Esophagus muscularis mucosa (tissue), 4 donors: ENCODE measurements around the gene KLHL30. TPM values are rescaled to one million over a fixed set of nuclear protein-coding genes. Genes with fewer than 3 reads are reported as not detected.

Experiments
- DNase-seq: peaks from one replicate; pipeline ENCODE4 v3.0.0-alpha.2; 2017; ENCODE audit errors: extremely low spot score
- H3K27ac ChIP-seq, 4 donors: fragments of 200-600 bp; sonication (generic); replicated peaks in 1 of 4; 1 replicate in 3 of 4; 2 replicates in 1 of 4; pipeline ENCODE4 v1.5.1; 2016 to 2019; ENCODE audit warnings: mild to moderate bottlenecking in 1 of 4
- H3K27me3 ChIP-seq, 4 donors: fragments of 200-600 bp; sonication (generic); one replicate each; pipeline versions ENCODE4 v1.5.1 to v1.6.0; 2016 to 2019
- H3K36me3 ChIP-seq, 4 donors: fragments of 200-600 bp; sonication (generic); one replicate each; pipeline ENCODE4 v1.5.1; 2016 to 2019
- H3K4me1 ChIP-seq, 4 donors: fragments of 200-600 bp; sonication (generic); one replicate each; pipeline ENCODE4 v1.5.1; 2016 to 2019
- H3K4me3 ChIP-seq, 4 donors: fragments of 200-600 bp; sonication (generic); 1 replicate in 2 of 4; 2 replicates in 2 of 4; pipeline ENCODE4 v1.5.1; 2016 to 2019; ENCODE audit warnings: mild to moderate bottlenecking in 4 of 4, moderate library complexity in 1 of 4
- H3K9me3 ChIP-seq, 4 donors: fragments of 200-600 bp; sonication (generic); 1 replicate in 3 of 4; 2 replicates in 1 of 4; pipeline ENCODE4 v1.5.1; 2016 to 2019
- EP300 ChIP-seq: sonication (generic); formaldehyde crosslinking; IDR thresholded peaks from one replicate; pipeline ENCODE4 v1.6.1; 2017; ENCODE audit warnings: antibody characterized with exemption
- POLR2A ChIP-seq: fragments of 450-650 bp; IDR thresholded peaks from one replicate; pipeline ENCODE4 v1.6.1; 2017; ENCODE audit warnings: antibody characterized with exemption, moderate library complexity, mild to moderate bottlenecking, low read depth
- POLR2AphosphoS5 ChIP-seq, 2 donors: sonication (generic); formaldehyde crosslinking; IDR thresholded peaks; one replicate each; pipeline ENCODE4 v1.6.1; 2017; ENCODE audit warnings: antibody characterized with exemption in 2 of 2
- WGBS: methylation state at CpG from one replicate; pipeline ENCODE4 v1.1.5; 2018; 5-methylcytosine and 5-hydroxymethylcytosine counted together
- intact Hi-C: fragments of 100-400 bp; cut with DNase I; formaldehyde crosslinking; loops from one replicate; pipeline ENCODE4 v1.15.1; 2023
- total RNA-seq, 4 donors: library from RNA; depleted of rRNA; stranded (reverse); fragments of >200 nt; gene quantifications; one replicate each; pipeline versions ENCODE4 v1.1.0 to v1.2.1, GENCODE V29; 2016
- TF ChIP-seq, protein P1 (sequence below), 3 experiments: fragments of 200-600 bp in 2 of 3; fragments of 450-650 bp in 1 of 3; sonication (generic) in 2 of 3; IDR thresholded peaks; one replicate each; pipeline ENCODE4 v1.5.1; 2017 to 2019; ENCODE audit warnings: antibody characterized with exemption in 3 of 3, mild to moderate bottlenecking in 2 of 3, moderate library complexity in 1 of 3

The KLHL30 gene
- total RNA-seq, 4 donors from 2014 or later, result 1.2 to 8.0 (median 4.4) TPM

DNA sequence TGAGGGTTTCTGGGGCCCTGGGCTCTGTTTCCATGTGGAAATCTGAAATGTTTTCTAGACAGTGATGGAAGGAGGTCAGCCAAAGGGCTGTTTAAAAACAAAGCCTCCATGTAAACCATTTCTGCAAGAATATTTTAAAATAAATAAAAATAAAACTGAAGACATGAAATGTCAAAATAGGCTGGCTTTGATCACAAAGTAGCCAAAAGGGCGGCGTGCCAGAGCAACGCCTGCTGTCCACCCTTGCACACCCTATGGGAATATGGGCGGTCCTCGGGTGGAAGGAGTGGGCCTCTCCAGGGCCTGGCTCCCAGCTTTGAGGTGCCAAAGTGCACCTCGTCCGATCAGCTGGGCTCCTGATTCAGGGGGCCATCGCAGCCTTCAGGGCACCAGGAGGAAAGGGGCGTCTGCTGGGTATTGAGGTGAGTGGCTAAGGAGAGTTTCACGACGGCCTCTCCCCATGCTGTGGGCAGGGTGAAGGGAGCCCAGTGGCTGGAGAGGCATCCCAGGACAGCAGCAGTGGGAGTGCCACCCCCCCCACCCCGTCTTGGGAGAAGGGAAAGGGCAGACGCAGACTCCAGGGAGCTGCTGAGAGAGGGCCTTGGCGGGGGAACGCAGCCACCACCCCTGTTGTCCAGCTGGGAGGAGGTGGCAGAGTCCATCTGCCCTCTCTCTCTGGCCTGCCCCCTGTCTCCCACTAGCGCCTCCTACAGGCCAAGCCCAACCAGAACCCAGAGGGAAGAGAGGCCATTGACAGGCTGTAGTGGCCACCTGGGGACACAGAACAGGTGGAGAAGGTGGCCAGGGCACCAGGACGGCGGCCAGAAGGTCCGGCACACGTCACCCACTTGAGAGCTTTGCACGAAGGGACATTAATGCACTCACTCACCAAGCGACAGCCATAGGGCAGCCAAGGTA is 14.6 kb downstream of the KLHL30 start:
- TF ChIP-seq EP300 (no peak), POLR2AphosphoS5 (IDR thresholded peaks at IDR 0.05) (no peak), POLR2A (no peak)
- TF ChIP-seq, protein P1, sequence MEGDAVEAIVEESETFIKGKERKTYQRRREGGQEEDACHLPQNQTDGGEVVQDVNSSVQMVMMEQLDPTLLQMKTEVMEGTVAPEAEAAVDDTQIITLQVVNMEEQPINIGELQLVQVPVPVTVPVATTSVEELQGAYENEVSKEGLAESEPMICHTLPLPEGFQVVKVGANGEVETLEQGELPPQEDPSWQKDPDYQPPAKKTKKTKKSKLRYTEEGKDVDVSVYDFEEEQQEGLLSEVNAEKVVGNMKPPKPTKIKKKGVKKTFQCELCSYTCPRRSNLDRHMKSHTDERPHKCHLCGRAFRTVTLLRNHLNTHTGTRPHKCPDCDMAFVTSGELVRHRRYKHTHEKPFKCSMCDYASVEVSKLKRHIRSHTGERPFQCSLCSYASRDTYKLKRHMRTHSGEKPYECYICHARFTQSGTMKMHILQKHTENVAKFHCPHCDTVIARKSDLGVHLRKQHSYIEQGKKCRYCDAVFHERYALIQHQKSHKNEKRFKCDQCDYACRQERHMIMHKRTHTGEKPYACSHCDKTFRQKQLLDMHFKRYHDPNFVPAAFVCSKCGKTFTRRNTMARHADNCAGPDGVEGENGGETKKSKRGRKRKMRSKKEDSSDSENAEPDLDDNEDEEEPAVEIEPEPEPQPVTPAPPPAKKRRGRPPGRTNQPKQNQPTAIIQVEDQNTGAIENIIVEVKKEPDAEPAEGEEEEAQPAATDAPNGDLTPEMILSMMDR (IDR thresholded peaks at IDR 0.05), result no peak
- intact Hi-C loops, result no loop called here
- H3K4me1 ChIP-seq, result peaks cover 0 to 12% (median 3%) of the 10 kb centered on the region in 4 donors
- no peaks in the 10 kb centered on the region for H3K9me3 ChIP-seq
- no peak overlapping the region for H3K4me3 ChIP-seq
- peaks cover 0 to 3% (median 0%) of the 10 kb centered on the region in 4 donors for H3K36me3 ChIP-seq
- 75% methylated on average over 19 of the region's 22 CpGs for WGBS
- peaks cover 0 to 5% (median under 1%) of the 10 kb centered on the region in 4 donors for H3K27me3 ChIP-seq
- H3K27ac ChIP-seq, result no peak overlapping the region
- DNase-seq, result no peak

DNA sequence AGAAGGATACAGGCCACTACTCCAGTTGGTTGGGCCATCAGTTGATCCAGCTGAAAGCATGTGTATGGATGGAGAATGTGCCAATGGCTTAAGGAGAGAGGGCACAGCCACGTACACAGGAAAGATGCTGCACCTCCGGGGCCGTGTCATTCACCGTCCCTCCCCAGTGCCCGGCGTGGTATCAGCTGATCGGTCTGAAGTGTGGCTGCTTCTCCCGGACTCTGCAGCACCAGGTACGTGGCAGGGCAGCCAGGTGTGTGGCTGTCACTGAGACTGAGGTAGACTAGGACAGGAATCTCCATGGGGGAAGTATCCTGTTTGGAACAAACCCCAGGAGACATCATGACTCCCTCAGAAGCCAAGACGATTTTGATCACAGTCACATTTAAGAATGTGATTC is 16.1 kb downstream of the KLHL30 start:
- Histone ChIP-seq H3K9me3 (no peaks in the 10 kb centered on the region), H3K4me1 (peaks cover 10 to 25% (median 17%) of the 10 kb centered on the region in 4 donors), H3K27me3 (peaks cover 0 to 18% (median 8%) of the 10 kb centered on the region in 4 donors), H3K27ac (no peak overlapping the region), H3K36me3 (peaks cover 0 to 3% (median 0%) of the 10 kb centered on the region in 4 donors), H3K4me3 (no peak overlapping the region)
- WGBS, result 85% methylated on average over 2 of the region's 10 CpGs
- TF ChIP-seq, protein P1 (IDR thresholded peaks at IDR 0.05), result no peak
- TF ChIP-seq EP300, result no peak
- TF ChIP-seq POLR2AphosphoS5 (IDR thresholded peaks at IDR 0.05), result no peak
- TF ChIP-seq POLR2A, result no peak
- DNase-seq, result no peak
- intact Hi-C loops, result no loop called here

- H3K27ac ChIP-seq, result peak overlapping the region in 1 of 4 donors; percentile 22
- intact Hi-C loops, result loop anchor here (5.0 kb wide), 1 partner anchor 107 kb away; no protein-coding TSS in a partner anchor
- peak in 1 of 2 donors; percentile 16 for TF ChIP-seq POLR2AphosphoS5 (IDR thresholded peaks at IDR 0.05)
- TF ChIP-seq, protein P1 (IDR thresholded peaks at IDR 0.05), result no peak
- H3K4me3 ChIP-seq, result no peak overlapping the region
- H3K27me3 ChIP-seq, result peaks cover 0 to 25% (median 13%) of the 10 kb centered on the region in 4 donors
- peaks cover 0 to 3% (median 0%) of the 10 kb centered on the region in 4 donors for H3K36me3 ChIP-seq
- no peak for DNase-seq
- peaks cover 11 to 29% (median 21%) of the 10 kb centered on the region in 4 donors for H3K4me1 ChIP-seq
- no peaks in the 10 kb centered on the region for H3K9me3 ChIP-seq
- 79% methylated on average over 19 of the region's 19 CpGs for WGBS
These were observed 16.7 kb downstream of the KLHL30 start for GRCh38 chr2:238155051-238155760.

- Histone ChIP-seq H3K27ac (peak overlapping the region in 1 of 4 donors; percentile 22), H3K4me3 (no peak overlapping the region), H3K9me3 (no peaks in the 10 kb centered on the region), H3K36me3 (peaks cover 0 to 2% (median 0%) of the 10 kb centered on the region in 4 donors), H3K4me1 (peaks cover 11 to 37% (median 24%) of the 10 kb centered on the region in 4 donors), H3K27me3 (peaks cover 0 to 33% (median 15%) of the 10 kb centered on the region in 4 donors)
- intact Hi-C loops, result loop anchor here (5.0 kb wide), 1 partner anchor 106 kb away; no protein-coding TSS in a partner anchor
- TF ChIP-seq POLR2AphosphoS5 (IDR thresholded peaks at IDR 0.05), result no peak
- TF ChIP-seq, protein P1 (IDR thresholded peaks at IDR 0.05), result no peak
- TF ChIP-seq POLR2A, result no peak
- no peak for TF ChIP-seq EP300
- DNase-seq, result no peak
- 81% methylated on average over 18 of the region's 18 CpGs for WGBS
These were observed 17.6 kb downstream of the KLHL30 start for GRCh38 chr2:238155761-238156694.
